22Rv1 (cell line): ENCODE data around the gene SEMA3E.

Experiments
- H3K27ac ChIP-seq: fragments of 450-650 bp; 2 replicates; pipeline ENCODE4 v1.5.1; 2017
- CTCF ChIP-seq: fragments of 450-650 bp; IDR thresholded peaks from 2 replicates; pipeline ENCODE4 v1.5.1; 2017; ENCODE audit warnings: mild to moderate bottlenecking
- ZFX ChIP-seq: fragments of 450-650 bp; IDR thresholded peaks from 2 replicates; pipeline ENCODE4 v1.6.1; 2017; ENCODE audit warnings: antibody characterized with exemption, borderline replicate concordance

Gene SEMA3E

DNA sequence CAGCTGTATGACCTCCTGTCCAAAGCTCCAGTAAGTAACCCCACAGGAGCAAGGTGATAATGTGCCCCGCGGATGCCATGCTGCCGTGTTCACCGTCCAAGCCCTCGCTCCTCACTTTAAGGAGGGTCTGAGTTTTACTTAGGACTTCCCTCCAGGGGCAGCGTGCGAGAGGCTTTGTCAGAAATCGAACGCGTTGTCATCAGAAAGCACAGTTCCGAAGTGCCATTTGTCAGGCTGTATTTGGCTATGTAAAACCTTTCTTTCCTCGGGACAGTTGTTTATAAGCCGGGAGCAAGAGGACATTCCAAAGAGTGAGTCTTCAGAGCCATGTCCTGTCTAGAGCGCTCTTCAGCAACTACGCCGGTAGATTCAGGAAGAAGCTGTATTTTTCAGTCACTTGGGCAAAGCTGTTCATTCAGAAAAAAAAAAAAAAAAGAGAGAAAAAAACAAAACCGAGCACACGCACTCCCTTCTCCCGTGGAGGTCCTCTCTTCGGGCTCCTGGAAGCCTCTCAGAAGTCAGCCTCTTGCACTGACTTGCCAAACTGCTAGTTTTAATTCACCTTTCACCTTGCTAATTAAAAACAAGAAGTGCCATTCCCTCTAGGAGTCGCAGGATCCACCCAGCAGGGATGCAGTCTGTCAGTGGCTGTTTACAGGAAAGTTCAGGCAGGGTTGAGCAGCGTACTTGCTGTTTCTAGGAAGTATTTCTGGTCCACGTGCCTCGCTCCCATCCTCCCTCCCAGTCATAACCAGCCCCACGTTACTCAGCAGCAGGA, at the start of gene SEMA3E:
Gene SEMA3E (minus strand): TSS at position 676 of the 778 bp plus-strand sequence.
- peak within 1 kb of the TSS; percentile 57 for H3K27ac ChIP-seq
- TF ChIP-seq ZFX: no peak
- TF ChIP-seq CTCF: peak; percentile 54

DNA sequence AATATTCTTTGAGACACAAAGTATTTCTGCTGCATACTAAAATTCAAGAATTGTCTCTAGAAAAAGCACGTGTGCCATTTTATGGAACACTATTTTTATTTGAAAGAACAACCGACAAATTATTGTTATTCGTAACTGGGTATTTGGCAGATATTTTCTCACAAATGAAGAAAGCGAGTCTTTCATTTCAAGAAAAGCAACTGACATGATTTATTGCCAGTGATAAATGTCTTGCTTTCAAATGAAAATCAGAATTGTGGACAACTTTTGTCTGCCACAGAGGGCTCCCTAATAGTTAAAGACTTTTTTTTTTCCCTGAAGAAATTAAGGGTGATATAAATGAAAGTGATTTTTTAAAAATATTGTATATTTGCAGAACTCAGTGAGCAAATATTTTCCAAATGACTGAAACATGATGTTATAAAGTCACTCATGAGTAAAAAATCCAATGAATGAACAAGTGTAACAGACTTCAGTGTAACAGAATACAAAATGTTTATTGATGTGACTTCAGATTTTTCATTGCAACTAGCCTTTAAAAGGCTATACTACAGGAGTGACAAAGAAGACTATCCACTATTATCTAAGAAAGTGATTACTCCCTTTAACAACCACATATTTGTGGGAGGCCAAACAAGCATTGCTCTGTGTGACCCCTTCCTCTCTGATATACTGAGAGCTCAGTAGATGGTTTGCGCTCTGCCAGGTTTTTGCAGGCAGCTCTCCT, 49.0 kb upstream of the SEMA3E start:
- TF ChIP-seq ZFX (no peak), CTCF (no peak)
- no peak overlapping the region for H3K27ac ChIP-seq

- no peak overlapping the region for H3K27ac ChIP-seq
- TF ChIP-seq CTCF: no peak
- no peak for TF ChIP-seq ZFX
These were observed 47.2 kb upstream of the SEMA3E start for GRCh38 chr7:83696101-83696500.

DNA sequence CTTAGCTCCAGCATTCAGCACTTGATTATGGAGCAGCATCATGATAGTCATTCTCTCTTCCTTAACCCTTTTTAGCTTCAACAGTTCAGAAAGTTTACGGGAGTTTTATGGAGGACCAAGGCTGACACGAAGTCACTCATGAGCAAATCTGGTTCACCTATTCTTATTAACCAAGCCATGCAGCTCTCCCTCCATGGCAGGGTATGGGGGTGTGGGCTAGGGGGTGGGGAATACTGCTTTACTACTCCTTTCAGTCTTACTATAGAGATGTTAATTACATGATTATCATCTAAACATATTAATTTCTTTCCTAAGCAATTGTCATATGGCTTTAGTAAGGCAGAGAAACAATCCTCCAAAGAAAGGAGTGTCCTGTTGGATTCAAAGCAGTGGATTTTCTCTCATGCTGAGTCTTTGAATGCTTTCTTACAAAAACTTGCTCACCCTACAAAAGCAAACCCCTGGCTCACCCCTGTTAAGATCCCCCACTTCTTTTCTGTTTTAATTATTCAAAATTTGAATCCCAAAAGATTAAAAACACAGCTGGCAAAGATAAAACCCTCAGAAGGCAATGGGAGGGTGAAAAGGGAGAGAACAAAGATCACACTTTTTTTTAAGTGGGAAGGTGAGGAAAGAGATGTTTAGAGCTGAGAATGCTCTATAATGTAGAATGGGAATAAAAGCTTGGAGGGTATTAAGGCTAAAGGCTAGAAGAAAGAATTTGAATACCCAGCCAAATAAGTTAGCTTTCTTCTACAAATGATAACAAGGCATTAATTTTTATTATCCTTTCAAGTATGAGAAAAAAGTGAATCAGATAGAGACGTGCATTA, 46.4 kb upstream of the SEMA3E start:
- no peak for TF ChIP-seq CTCF
- no peak for TF ChIP-seq ZFX
- H3K27ac ChIP-seq: no peak overlapping the region

- no peak for TF ChIP-seq ZFX
- no peak for TF ChIP-seq CTCF
- H3K27ac ChIP-seq: no peak overlapping the region
These were observed 44.3 kb upstream of the SEMA3E start for GRCh38 chr7:83693256-83693655.

DNA sequence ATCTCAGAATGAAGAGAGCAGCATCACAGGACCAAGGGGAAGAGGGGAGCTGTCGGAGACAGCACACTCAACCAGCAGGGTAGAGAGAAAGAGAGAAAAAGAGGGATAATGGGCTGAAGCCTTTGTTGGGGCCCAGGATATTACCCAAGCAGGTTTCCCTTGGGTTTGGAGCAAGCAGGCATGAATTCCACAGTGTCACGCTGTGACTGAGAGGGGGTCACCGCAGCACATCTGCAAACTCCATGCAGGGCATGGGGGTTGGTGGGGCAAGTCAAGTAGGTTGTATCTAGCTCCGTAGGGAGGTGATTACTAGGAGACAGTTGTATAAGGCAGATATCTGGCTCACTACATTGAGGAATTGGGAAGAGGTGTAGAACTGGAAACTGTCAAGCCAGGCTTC, 42.2 kb upstream of the SEMA3E start:
- TF ChIP-seq ZFX: no peak
- TF ChIP-seq CTCF: no peak
- H3K27ac ChIP-seq: no peak overlapping the region
